Stimulated activated CD8-positive, alpha-beta memory T cell treated with anti-CD3 and anti-CD28 coated beads, Interleukin-7, amount 100 ng/mL, for 4 hours (primary cell): ENCODE results near the gene SLC50A1.
A peak's percentile ranks its signal among the peaks of the same experiment; 100 is the strongest.
"Not testable (repeated sequence)": the region's sequence is repeated elsewhere in the genome, so short reads cannot be mapped to it uniquely, and the experiment has no call there.

Experiments used
- DNase-seq, 2 donors: peaks; one replicate each; pipeline ENCODE4 v3.0.0-alpha.2; 2020; ENCODE audit warnings: low read depth in 2 of 2

SLC50A1 gene

GRCh38 chr1:155134880-155135414 is 705 bp upstream of the SLC50A1 start:
- DNase-seq: peak; percentile 58 to 64

- no peak for DNase-seq
Measured at GRCh38 chr1:155136748-155137147, 1.1 kb downstream of the SLC50A1 start.

- no peak for DNase-seq
Measured at GRCh38 chr1:155137154-155137949, 1.7 kb downstream of the SLC50A1 start.

DNA sequence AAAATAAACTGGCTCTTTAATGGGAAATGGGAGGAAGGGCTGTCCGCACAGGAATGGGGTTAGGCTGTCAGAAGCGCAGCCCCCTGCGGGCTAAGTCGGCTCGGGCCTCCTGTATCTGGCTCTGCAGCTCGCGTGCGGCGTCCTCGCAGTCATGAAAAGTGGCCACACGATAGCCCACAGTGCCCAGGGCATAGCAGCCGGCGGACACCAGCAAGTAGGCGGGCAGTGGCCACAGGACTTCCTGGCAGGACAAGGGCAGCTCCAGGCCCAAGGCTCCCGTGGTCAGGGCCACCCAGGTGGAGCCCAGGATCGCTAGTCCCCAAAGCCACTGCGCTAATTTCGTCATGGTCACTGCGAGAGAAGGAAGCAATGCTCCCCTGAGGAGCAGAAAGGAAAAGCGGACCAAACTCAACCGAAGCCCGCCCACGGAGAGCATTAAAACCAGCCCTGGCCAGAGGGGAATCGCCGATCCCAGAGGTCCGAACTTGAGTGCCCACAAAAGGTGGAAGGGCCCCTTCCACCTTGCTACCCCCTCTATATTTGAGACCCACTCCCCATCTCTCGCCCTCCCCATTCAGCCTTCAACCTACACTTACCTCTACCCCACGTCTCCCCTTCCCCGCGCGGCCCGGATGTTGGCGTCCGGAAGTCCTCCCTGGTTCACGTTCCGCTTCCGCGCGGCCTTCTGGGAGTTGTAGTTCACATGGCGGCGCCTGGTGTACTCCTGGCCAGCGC is 4.4 kb downstream of the SLC50A1 start, which contains the start of gene DPM3:
DPM3 (minus strand) TSS at position 637 of the 735 bp plus-strand sequence; CDS start at position 346, 291 bp downstream.
- DNase-seq: peak; percentile 78 to 83

GRCh38 chr1:155140630-155140953 is 4.9 kb downstream of the SLC50A1 start:
- DNase-seq: no peak

DNA sequence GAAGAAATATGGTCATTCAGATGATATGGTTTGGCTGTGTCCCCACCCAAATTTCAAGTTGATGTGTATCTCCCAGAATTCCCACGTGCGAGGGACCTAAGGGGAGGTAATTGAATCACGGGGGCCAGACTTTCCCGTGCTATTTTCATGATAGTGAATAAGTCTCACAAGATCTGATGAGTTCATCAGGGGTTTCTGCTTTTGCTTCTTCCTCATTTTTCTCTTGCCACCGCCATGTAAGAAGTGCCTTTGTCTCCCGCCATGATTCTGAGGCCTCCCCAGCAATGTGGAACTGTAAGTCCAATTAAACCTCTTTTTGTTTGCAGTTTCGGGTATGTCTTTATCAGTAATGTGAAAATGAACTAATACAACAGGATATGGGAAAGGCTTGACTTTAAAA is 6.1 kb downstream of the SLC50A1 start:
- DNase-seq: no peak

GRCh38 chr1:155145491-155145890 is 9.8 kb downstream of the SLC50A1 start:
- no peak for DNase-seq

GRCh38 chr1:155155996-155156643 is 20.5 kb downstream of the SLC50A1 start:
- DNase-seq: not testable (repeated sequence)

DNA sequence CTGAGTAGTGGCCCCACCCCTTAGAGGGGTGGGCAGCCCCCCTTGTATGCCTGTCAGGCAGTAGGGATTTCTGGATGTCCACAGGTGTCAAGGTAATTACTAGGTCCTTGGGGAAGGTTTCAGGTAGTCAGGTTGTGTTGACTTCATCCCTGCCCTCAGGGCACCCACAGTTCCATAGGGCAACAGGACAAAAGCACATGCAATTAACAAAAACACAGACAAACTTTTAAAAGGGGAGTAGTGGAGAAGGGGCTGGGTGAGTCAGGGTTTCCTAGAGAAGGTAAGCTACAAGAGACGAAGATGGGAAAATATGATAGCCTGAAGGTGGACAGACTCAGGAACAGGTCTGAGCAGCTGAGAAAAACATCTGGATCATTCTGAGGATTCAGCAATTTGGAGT is 23.3 kb downstream of the SLC50A1 start:
- no peak for DNase-seq

DNA sequence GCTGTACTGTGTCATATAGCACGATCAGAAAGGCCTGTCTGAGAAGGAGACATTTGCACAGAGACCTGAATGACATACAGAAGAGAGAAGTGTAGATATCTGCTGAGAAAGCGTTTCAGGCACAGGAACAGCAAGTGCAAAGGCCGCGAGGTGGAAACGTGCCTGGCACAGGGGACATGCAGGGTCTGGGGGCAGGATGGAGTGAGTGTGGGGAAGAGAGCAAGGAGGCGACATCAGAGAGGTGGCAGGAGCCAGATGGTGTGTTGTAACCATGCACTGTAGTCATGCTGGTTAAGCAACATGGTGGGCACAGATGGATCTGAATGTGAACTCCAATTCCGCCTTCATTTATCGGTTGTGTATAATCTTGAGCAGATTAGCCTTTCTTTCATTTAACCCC is 24.5 kb downstream of the SLC50A1 start:
- no peak for DNase-seq

- not testable (repeated sequence) for DNase-seq
Measured at GRCh38 chr1:155162631-155163030, 27.0 kb downstream of the SLC50A1 start.

GRCh38 chr1:155163785-155164184 is 28.1 kb downstream of the SLC50A1 start:
- DNase-seq: not testable (repeated sequence)

GRCh38 chr1:155164625-155165024 is 29.0 kb downstream of the SLC50A1 start:
- DNase-seq: not testable (repeated sequence)

DNA sequence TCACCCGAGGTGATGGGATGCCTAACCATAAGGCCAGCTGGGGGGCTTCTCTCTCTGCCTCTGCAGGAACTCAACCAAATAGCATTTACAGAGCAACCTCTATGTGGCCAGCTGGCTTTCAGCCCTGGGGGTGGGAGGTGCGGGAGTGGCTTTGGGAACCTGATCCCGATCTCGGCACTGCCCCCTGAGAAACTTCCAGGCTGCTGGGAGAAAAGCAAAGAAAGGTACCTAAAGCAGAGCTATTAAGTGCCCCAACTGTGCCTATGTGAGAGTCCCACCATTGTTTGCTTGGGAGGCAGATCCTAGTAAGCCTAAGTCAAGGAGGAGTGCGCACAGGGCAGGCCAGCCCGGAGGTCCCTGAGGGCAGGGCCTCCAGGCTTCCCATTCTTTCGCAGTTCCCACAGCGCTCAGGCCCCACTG is 30.4 kb downstream of the SLC50A1 start:
- no peak for DNase-seq

GRCh38 chr1:155166471-155167165 is 31.0 kb downstream of the SLC50A1 start:
- DNase-seq: no peak

GRCh38 chr1:155167166-155168104 is 31.8 kb downstream of the SLC50A1 start:
- DNase-seq: peak; percentile 67 to 72

GRCh38 chr1:155168105-155168445 is 32.4 kb downstream of the SLC50A1 start:
- not testable (repeated sequence) for DNase-seq

GRCh38 chr1:155168456-155169210 is 33.0 kb downstream of the SLC50A1 start:
- DNase-seq: no peak

- DNase-seq: no peak
Measured at GRCh38 chr1:155169541-155169940, 33.9 kb downstream of the SLC50A1 start.
